PFSK-1 (cell line): Measurements from ENCODE around the gene FA2H.

ENCODE experiments used
- POLR2AphosphoS5 ChIP-seq: IDR thresholded peaks from 2 replicates; pipeline ENCODE4 v1.6.1; 2012; ENCODE audit warnings: low read depth, mild to moderate bottlenecking, control low read depth, low read length, moderate library complexity
- REST ChIP-seq, 2 experiments: IDR thresholded peaks; 2 replicates each; pipeline versions ENCODE4 v1.6.1 to v1.8.0; 2011 to 2012; ENCODE audit warnings: low read depth in 2 of 2, low read length in 2 of 2, control low read depth in 1 of 2, inconsistent platforms in 1 of 2, mild to moderate bottlenecking in 1 of 2, moderate library complexity in 1 of 2; ENCODE audit not compliant: insufficient read depth in 1 of 2
- SIN3A ChIP-seq: IDR thresholded peaks from 2 replicates; pipeline ENCODE4 v1.6.1; 2012; ENCODE audit warnings: mild to moderate bottlenecking, low read length, moderate library complexity, borderline replicate concordance; ENCODE audit not compliant: insufficient read depth
- TAF1 ChIP-seq: IDR thresholded peaks from 2 replicates; pipeline ENCODE4 v1.6.1; 2012; ENCODE audit warnings: low read length, control low read depth, borderline replicate concordance; ENCODE audit not compliant: insufficient read depth

- TF ChIP-seq REST (IDR thresholded peaks at IDR 0.05; ENCODE audit: insufficient read depth in 1 of 2, low read depth in 2 of 2, low read length in 2 of 2) (no peak), POLR2AphosphoS5 (no peak), SIN3A (no peak), TAF1 (no peak)
Measured at GRCh38 chr16:74713325-74713724, 61.3 kb downstream of the FA2H start.
